H9 (cell line): ENCODE measurements around the gene LEO1. TPM values are rescaled to one million over a fixed set of nuclear protein-coding genes. Genes with fewer than 3 reads are reported as not detected.

Experiments
- DNase-seq: peaks from one replicate; pipeline ENCODE4 v3.0.0-alpha.2; 2017
- H2AFZ ChIP-seq: one replicate; pipeline ENCODE4 v1.6.1; 2013; ENCODE audit warnings: mild to moderate bottlenecking, low read length, control low read depth, moderate library complexity
- H2AK5ac ChIP-seq: 2 replicates; pipeline ENCODE4 v1.6.1; 2013; ENCODE audit warnings: low read length, control low read depth, mixed read lengths; ENCODE audit not compliant: insufficient read length
- H2BK120ac ChIP-seq: one replicate; pipeline ENCODE4 v1.6.1; 2013; ENCODE audit warnings: low read depth, mild to moderate bottlenecking, low read length, control low read depth, inconsistent platforms; ENCODE audit not compliant: poor library complexity, severe bottlenecking
- H2BK12ac ChIP-seq: 2 replicates; pipeline ENCODE4 v1.6.1; 2013; ENCODE audit warnings: low read length, control low read depth, mixed read lengths, low read depth; ENCODE audit not compliant: insufficient read length
- H2BK15ac ChIP-seq: 2 replicates; pipeline ENCODE4 v1.6.1; 2013; ENCODE audit warnings: low read depth, low read length, control low read depth
- H2BK20ac ChIP-seq: one replicate; pipeline ENCODE4 v1.6.1; 2013; ENCODE audit warnings: low read depth, mild to moderate bottlenecking, low read length, control low read depth, inconsistent platforms; ENCODE audit not compliant: poor library complexity, severe bottlenecking
- H2BK5ac ChIP-seq: 2 replicates; pipeline ENCODE4 v1.6.1; 2013; ENCODE audit warnings: low read length, control low read depth, mixed read lengths; ENCODE audit not compliant: insufficient read length
- H3K14ac ChIP-seq: 2 replicates; pipeline ENCODE4 v1.6.1; 2013; ENCODE audit warnings: low read length, control low read depth; ENCODE audit not compliant: insufficient read depth
- H3K18ac ChIP-seq: 2 replicates; pipeline ENCODE4 v1.6.1; 2013; ENCODE audit warnings: low read depth, mild to moderate bottlenecking, mixed read lengths, low read length, control low read depth; ENCODE audit not compliant: insufficient read length
- H3K23ac ChIP-seq: 2 replicates; pipeline ENCODE4 v1.6.1; 2013; ENCODE audit warnings: low read length, control low read depth, mixed read lengths, low read depth; ENCODE audit not compliant: insufficient read length
- H3K23me2 ChIP-seq: 2 replicates; pipeline ENCODE4 v1.6.1; 2013; ENCODE audit warnings: low read depth, mild to moderate bottlenecking, mixed read lengths, low read length, control low read depth; ENCODE audit not compliant: insufficient read length, poor library complexity, severe bottlenecking
- H3K27ac ChIP-seq: 2 replicates; pipeline ENCODE4 v1.5.1; 2013; ENCODE audit warnings: low read length, control low read depth, mixed read lengths, low read depth; ENCODE audit not compliant: insufficient read length
- H3K27me3 ChIP-seq: 2 replicates; pipeline ENCODE4 v1.6.1; 2013; ENCODE audit warnings: low read length, control low read depth, inconsistent platforms; ENCODE audit not compliant: insufficient read depth
- H3K4ac ChIP-seq: 2 replicates; pipeline ENCODE4 v1.6.1; 2013; ENCODE audit warnings: low read depth, mild to moderate bottlenecking, control low read depth, inconsistent platforms, low read length, moderate library complexity
- H3K4me1 ChIP-seq: 2 replicates; pipeline ENCODE4 v1.6.1; 2013; ENCODE audit warnings: low read length, control low read depth, inconsistent platforms; ENCODE audit not compliant: insufficient read depth
- H3K4me2 ChIP-seq: 2 replicates; pipeline ENCODE4 v1.6.1; 2013; ENCODE audit warnings: low read length, control low read depth, mixed read lengths; ENCODE audit not compliant: insufficient read length, insufficient read depth
- H3K56ac ChIP-seq: 2 replicates; pipeline ENCODE4 v1.6.1; 2013; ENCODE audit warnings: low read depth, mild to moderate bottlenecking, mixed read lengths, low read length, control low read depth; ENCODE audit not compliant: insufficient read length
- H3K79me1 ChIP-seq: 2 replicates; pipeline ENCODE4 v1.6.1; 2013; ENCODE audit warnings: low read depth, mild to moderate bottlenecking, moderate library complexity, low read length, control low read depth, inconsistent platforms; ENCODE audit not compliant: insufficient read depth, poor library complexity, severe bottlenecking
- H3K79me2 ChIP-seq: 2 replicates; pipeline ENCODE4 v1.6.1; 2013; ENCODE audit warnings: low read length, control low read depth, inconsistent platforms; ENCODE audit not compliant: insufficient read depth
- H3K9ac ChIP-seq: 2 replicates; pipeline ENCODE4 v1.6.1; 2013; ENCODE audit warnings: low read length, control low read depth, mixed read lengths; ENCODE audit not compliant: insufficient read length; ENCODE audit errors: extremely low read depth
- H3K9me3 ChIP-seq: one replicate; pipeline ENCODE4 v1.6.1; 2013; ENCODE audit warnings: low read depth, low read length, inconsistent platforms; ENCODE audit not compliant: control insufficient read depth
- H3T11ph ChIP-seq: one replicate; pipeline ENCODE4 v1.6.1; 2013; ENCODE audit warnings: mild to moderate bottlenecking, low read length, control low read depth, inconsistent platforms
- H4K20me1 ChIP-seq: one replicate; pipeline ENCODE4 v1.6.1; 2013; ENCODE audit not compliant: control insufficient read depth, insufficient read length, insufficient read depth
- H4K5ac ChIP-seq: 2 replicates; pipeline ENCODE4 v1.6.1; 2013; ENCODE audit warnings: low read depth, mild to moderate bottlenecking, mixed read lengths, low read length, control low read depth; ENCODE audit not compliant: insufficient read length
- H4K8ac ChIP-seq: replicated peaks from 2 replicates; pipeline ENCODE4 v1.6.1; 2013; ENCODE audit warnings: low read length, control low read depth, mixed read lengths, low read depth; ENCODE audit not compliant: insufficient read length
- H4K91ac ChIP-seq: 2 replicates; pipeline ENCODE4 v1.6.1; 2013; ENCODE audit warnings: low read depth, mild to moderate bottlenecking, moderate library complexity, mixed read lengths, low read length, control low read depth; ENCODE audit not compliant: insufficient read length
- H3K27ac Mint-ChIP-seq, 3 experiments: 2 replicates in 2 of 3; 3 replicates in 1 of 3; pipeline ENCODE4 v1.8.0; 2020 to 2021; ENCODE audit warnings: mixed read lengths in 3 of 3, mild to moderate bottlenecking in 1 of 3, moderate library complexity in 1 of 3
- H3K27me3 Mint-ChIP-seq: 2 replicates; pipeline ENCODE4 v1.8.0; 2021; ENCODE audit warnings: low read depth, mild to moderate bottlenecking, moderate library complexity, mixed read lengths
- H3K36me3 Mint-ChIP-seq, 3 experiments: 2 replicates in 2 of 3; 3 replicates in 1 of 3; pipeline ENCODE4 v1.8.0; 2020 to 2021; ENCODE audit warnings: low read depth in 3 of 3, mixed read lengths in 3 of 3; ENCODE audit not compliant: insufficient read depth in 1 of 3
- H3K4me1 Mint-ChIP-seq, 2 experiments: 2 replicates each; pipeline ENCODE4 v1.8.0; 2020; ENCODE audit warnings: mixed read lengths in 2 of 2
- H3K4me3 Mint-ChIP-seq, 2 experiments: 2 replicates in 1 of 2; 3 replicates in 1 of 2; pipeline ENCODE4 v1.8.0; 2020 to 2021; ENCODE audit warnings: mild to moderate bottlenecking in 2 of 2, mixed read lengths in 2 of 2, moderate library complexity in 1 of 2
- H3K9me3 Mint-ChIP-seq, 2 experiments: 2 replicates in 1 of 2; 3 replicates in 1 of 2; pipeline ENCODE4 v1.8.0; 2020; ENCODE audit warnings: mild to moderate bottlenecking in 2 of 2, mixed read lengths in 2 of 2, moderate library complexity in 1 of 2
- WGBS: extraction: QIAGEN DNeasy Blood & Tissue Kit; methylation state at CpG from one replicate; pipeline ENCODE4 v1.1.7; 2013; ENCODE audit warnings: missing lambda C conversion rate, low lambda C conversion rate, mixed read lengths; ENCODE audit not compliant: insufficient read length; ENCODE audit errors: extremely low coverage; 5-methylcytosine and 5-hydroxymethylcytosine counted together
- total RNA-seq: library from RNA; stranded (reverse); gene quantifications from 2 replicates; pipeline ENCODE4 v1.2.1, GENCODE V29; 2021
- TF ChIP-seq, protein P1 (sequence below): fragments of 200-600 bp; sonication (generic); conservative IDR thresholded peaks from 3 replicates; pipeline ENCODE4 v1.8.0; 2021; ENCODE audit warnings: antibody characterized with exemption, mild to moderate bottlenecking

Gene LEO1
- total RNA-seq, 1 experiment from 2014 or later: 30.3 TPM

GRCh38 chr15:52016316-52016715, 44.7 kb upstream of the LEO1 start:
- Histone ChIP-seq H3K27me3 (no peaks in the 10 kb centered on the region), H3K23ac (no peak overlapping the region), H3K9ac (no peak overlapping the region), H2BK15ac (no peak overlapping the region), H2BK120ac (no peak overlapping the region), H2BK5ac (no peak overlapping the region), H2AFZ (no peak overlapping the region), H3K23me2 (peaks cover 6% of the 10 kb centered on the region), H3K56ac (no peak overlapping the region), H4K20me1 (no peaks in the 10 kb centered on the region), H3K4me2 (no peak overlapping the region), H2BK12ac (no peak overlapping the region), H3K4ac (no peak overlapping the region), H4K8ac (no peak overlapping the region), H2BK20ac (no peak overlapping the region), H3K18ac (no peak overlapping the region), H3K79me2 (peaks cover 8% of the 10 kb centered on the region; the same call in 1 of the 2 replicates), H3T11ph (no peak overlapping the region), H3K9me3 (no peaks in the 10 kb centered on the region), H3K79me1 (no peaks in the 10 kb centered on the region), H2AK5ac (no peak overlapping the region), H3K27ac (no peak overlapping the region), H4K91ac (no peak overlapping the region), H4K5ac (no peak overlapping the region), H3K14ac (no peak overlapping the region), H3K4me1 (no peaks in the 10 kb centered on the region)
- no peak for DNase-seq
- Mint-ChIP-seq H3K4me3 (no peak overlapping the region), H3K27me3 (peaks cover 1% of the 10 kb centered on the region; the same call in 1 of the 2 replicates), H3K36me3 (peaks cover 0 to 10% (median 0%) of the 10 kb centered on the region in 3 experiments; a peak in 4 of 7 replicates), H3K4me1 (peaks cover 25 to 35% of the 10 kb centered on the region in 2 experiments), H3K27ac (no peak overlapping the region), H3K9me3 (peaks cover 4 to 5% of the 10 kb centered on the region in 2 experiments; a peak in 2 of 5 replicates)
- no CpG with 5 or more reads among the region's 2 CpGs for WGBS
- TF ChIP-seq, protein P1, sequence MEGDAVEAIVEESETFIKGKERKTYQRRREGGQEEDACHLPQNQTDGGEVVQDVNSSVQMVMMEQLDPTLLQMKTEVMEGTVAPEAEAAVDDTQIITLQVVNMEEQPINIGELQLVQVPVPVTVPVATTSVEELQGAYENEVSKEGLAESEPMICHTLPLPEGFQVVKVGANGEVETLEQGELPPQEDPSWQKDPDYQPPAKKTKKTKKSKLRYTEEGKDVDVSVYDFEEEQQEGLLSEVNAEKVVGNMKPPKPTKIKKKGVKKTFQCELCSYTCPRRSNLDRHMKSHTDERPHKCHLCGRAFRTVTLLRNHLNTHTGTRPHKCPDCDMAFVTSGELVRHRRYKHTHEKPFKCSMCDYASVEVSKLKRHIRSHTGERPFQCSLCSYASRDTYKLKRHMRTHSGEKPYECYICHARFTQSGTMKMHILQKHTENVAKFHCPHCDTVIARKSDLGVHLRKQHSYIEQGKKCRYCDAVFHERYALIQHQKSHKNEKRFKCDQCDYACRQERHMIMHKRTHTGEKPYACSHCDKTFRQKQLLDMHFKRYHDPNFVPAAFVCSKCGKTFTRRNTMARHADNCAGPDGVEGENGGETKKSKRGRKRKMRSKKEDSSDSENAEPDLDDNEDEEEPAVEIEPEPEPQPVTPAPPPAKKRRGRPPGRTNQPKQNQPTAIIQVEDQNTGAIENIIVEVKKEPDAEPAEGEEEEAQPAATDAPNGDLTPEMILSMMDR: no peak
